ENCODE results near the gene CD74.

The CD74 gene

GRCh38 chr5:150406103-150406722 lies 6.5 kb downstream of the CD74 start:
- H3K56ac ChIP-seq (ENCODE audit: low read length) = no peak overlapping the region
- no peak overlapping the region for H4K5ac ChIP-seq (ENCODE audit: low read length)
- WGBS (ENCODE audit: extremely low coverage, insufficient coverage, low lambda C conversion rate) = no CpG with 5 or more reads among the region's 4 CpGs
- H3K4me3 ChIP-seq (ENCODE audit: low read length) = no peak overlapping the region
- H2AK5ac ChIP-seq (ENCODE audit: low read length) = no peak overlapping the region
- no peak overlapping the region for H3K27ac ChIP-seq (ENCODE audit: low read depth, low read length)
- H3K18ac ChIP-seq (ENCODE audit: low read length) = no peak overlapping the region
- H3K4ac ChIP-seq (ENCODE audit: low read depth, low read length) = no peak overlapping the region
- no peak overlapping the region for H2BK5ac ChIP-seq (ENCODE audit: low read length)
- H3K36me3 ChIP-seq (ENCODE audit: control insufficient read depth, insufficient read depth, low read length) = peaks cover 2% of the 10 kb centered on the region
- H2BK15ac ChIP-seq (replicated peaks; ENCODE audit: low read depth) = no peak overlapping the region
- no peak overlapping the region for H3K23ac ChIP-seq (ENCODE audit: low read length)
- no peaks in the 10 kb centered on the region for H3K79me1 ChIP-seq (ENCODE audit: low read length)
- no peaks in the 10 kb centered on the region for H3K27me3 ChIP-seq (ENCODE audit: insufficient read depth, low read length, poor library complexity)
- no peak overlapping the region for H4K8ac ChIP-seq (ENCODE audit: low read depth, low read length)
- H3K79me2 ChIP-seq (ENCODE audit: control insufficient read depth, insufficient read depth, low read length) = no peaks in the 10 kb centered on the region
- no peak overlapping the region for H2BK120ac ChIP-seq (ENCODE audit: low read depth, low read length)
- no peak for DNase-seq
- H3K4me2 ChIP-seq (ENCODE audit: low read length) = no peak overlapping the region
- peaks cover 3% of the 10 kb centered on the region for H3K4me1 ChIP-seq (ENCODE audit: control insufficient read depth, low read depth, low read length)
- no peak overlapping the region for H3K9ac ChIP-seq (ENCODE audit: low read length)

GRCh38 chr5:150404941-150405816 lies 7.5 kb downstream of the CD74 start:
- H2BK5ac ChIP-seq (ENCODE audit: low read length) = no peak overlapping the region
- H3K36me3 ChIP-seq (ENCODE audit: control insufficient read depth, insufficient read depth, low read length) = peaks cover 9% of the 10 kb centered on the region
- no peak overlapping the region for H2AK5ac ChIP-seq (ENCODE audit: low read length)
- DNase-seq = no peak
- H3K23ac ChIP-seq (ENCODE audit: low read length) = no peak overlapping the region
- peaks cover 2% of the 10 kb centered on the region for H3K4me1 ChIP-seq (ENCODE audit: control insufficient read depth, low read depth, low read length)
- H3K4me2 ChIP-seq (ENCODE audit: low read length) = no peak overlapping the region
- H3K4me3 ChIP-seq (ENCODE audit: low read length) = no peak overlapping the region
- no peak overlapping the region for H3K18ac ChIP-seq (ENCODE audit: low read length)
- no peak overlapping the region for H3K27ac ChIP-seq (ENCODE audit: low read depth, low read length)
- no peak overlapping the region for H3K4ac ChIP-seq (ENCODE audit: low read depth, low read length)
- H3K79me2 ChIP-seq (ENCODE audit: control insufficient read depth, insufficient read depth, low read length) = no peaks in the 10 kb centered on the region
- H3K9ac ChIP-seq (ENCODE audit: low read length) = no peak overlapping the region
- no peaks in the 10 kb centered on the region for H3K79me1 ChIP-seq (ENCODE audit: low read length)
- WGBS (ENCODE audit: extremely low coverage, insufficient coverage, low lambda C conversion rate) = no CpG with 5 or more reads among the region's 9 CpGs
- H4K5ac ChIP-seq (ENCODE audit: low read length) = no peak overlapping the region
- H3K27me3 ChIP-seq (ENCODE audit: insufficient read depth, low read length, poor library complexity) = no peaks in the 10 kb centered on the region
- no peak overlapping the region for H2BK15ac ChIP-seq (replicated peaks; ENCODE audit: low read depth)
- H3K56ac ChIP-seq (ENCODE audit: low read length) = no peak overlapping the region
- no peak overlapping the region for H4K8ac ChIP-seq (ENCODE audit: low read depth, low read length)
- H2BK120ac ChIP-seq (ENCODE audit: low read depth, low read length) = no peak overlapping the region

- Histone ChIP-seq H3K9ac (ENCODE audit: low read length) (no peak overlapping the region), H3K4me1 (ENCODE audit: control insufficient read depth, low read depth, low read length) (no peaks in the 10 kb centered on the region), H3K4ac (ENCODE audit: low read depth, low read length) (no peak overlapping the region), H3K4me2 (ENCODE audit: low read length) (no peak overlapping the region), H3K79me2 (ENCODE audit: control insufficient read depth, insufficient read depth, low read length) (no peaks in the 10 kb centered on the region), H3K36me3 (ENCODE audit: control insufficient read depth, insufficient read depth, low read length) (peaks cover 12% of the 10 kb centered on the region), H3K56ac (ENCODE audit: low read length) (no peak overlapping the region), H2AK5ac (ENCODE audit: low read length) (no peak overlapping the region), H2BK15ac (replicated peaks; ENCODE audit: low read depth) (no peak overlapping the region), H4K8ac (ENCODE audit: low read depth, low read length) (no peak overlapping the region), H3K18ac (ENCODE audit: low read length) (no peak overlapping the region), H4K5ac (ENCODE audit: low read length) (no peak overlapping the region), H3K27ac (ENCODE audit: low read depth, low read length) (no peak overlapping the region), H3K27me3 (ENCODE audit: insufficient read depth, low read length, poor library complexity) (no peaks in the 10 kb centered on the region), H3K79me1 (ENCODE audit: low read length) (no peaks in the 10 kb centered on the region), H3K4me3 (ENCODE audit: low read length) (no peak overlapping the region), H3K23ac (ENCODE audit: low read length) (no peak overlapping the region), H2BK5ac (ENCODE audit: low read length) (no peak overlapping the region), H2BK120ac (ENCODE audit: low read depth, low read length) (no peak overlapping the region)
- WGBS (ENCODE audit: extremely low coverage, insufficient coverage, low lambda C conversion rate) = no CpG with 5 or more reads among the region's 10 CpGs
- no peak for DNase-seq
Observed at GRCh38 chr5:150404535-150404934, 8.2 kb downstream of the CD74 start.

- Histone ChIP-seq H2AK5ac (ENCODE audit: low read length) (no peak overlapping the region), H3K23ac (ENCODE audit: low read length) (no peak overlapping the region), H3K79me1 (ENCODE audit: low read length) (no peaks in the 10 kb centered on the region), H3K79me2 (ENCODE audit: control insufficient read depth, insufficient read depth, low read length) (no peaks in the 10 kb centered on the region), H3K27me3 (ENCODE audit: insufficient read depth, low read length, poor library complexity) (no peaks in the 10 kb centered on the region), H3K4me3 (ENCODE audit: low read length) (no peak overlapping the region), H3K4me2 (ENCODE audit: low read length) (no peak overlapping the region), H3K4me1 (ENCODE audit: control insufficient read depth, low read depth, low read length) (no peaks in the 10 kb centered on the region), H3K4ac (ENCODE audit: low read depth, low read length) (no peak overlapping the region), H2BK120ac (ENCODE audit: low read depth, low read length) (no peak overlapping the region), H3K27ac (ENCODE audit: low read depth, low read length) (no peak overlapping the region), H2BK15ac (replicated peaks; ENCODE audit: low read depth) (no peak overlapping the region), H3K18ac (ENCODE audit: low read length) (no peak overlapping the region), H3K36me3 (ENCODE audit: control insufficient read depth, insufficient read depth, low read length) (peaks cover 16% of the 10 kb centered on the region), H4K8ac (ENCODE audit: low read depth, low read length) (no peak overlapping the region), H2BK5ac (ENCODE audit: low read length) (no peak overlapping the region), H4K5ac (ENCODE audit: low read length) (no peak overlapping the region), H3K9ac (ENCODE audit: low read length) (no peak overlapping the region), H3K56ac (ENCODE audit: low read length) (no peak overlapping the region)
- no peak for DNase-seq
- WGBS (ENCODE audit: extremely low coverage, insufficient coverage, low lambda C conversion rate) = no CpG with 5 or more reads among the region's 5 CpGs
Observed at GRCh38 chr5:150404121-150404520, 8.6 kb downstream of the CD74 start.

GRCh38 chr5:150402901-150403342 lies 9.8 kb downstream of the CD74 start:
- no peak for DNase-seq
- Histone ChIP-seq H3K79me2 (ENCODE audit: control insufficient read depth, insufficient read depth, low read length) (no peaks in the 10 kb centered on the region), H3K4ac (ENCODE audit: low read depth, low read length) (no peak overlapping the region), H4K8ac (ENCODE audit: low read depth, low read length) (no peak overlapping the region), H2BK15ac (replicated peaks; ENCODE audit: low read depth) (no peak overlapping the region), H2AK5ac (ENCODE audit: low read length) (no peak overlapping the region), H4K5ac (ENCODE audit: low read length) (no peak overlapping the region), H3K4me1 (ENCODE audit: control insufficient read depth, low read depth, low read length) (no peaks in the 10 kb centered on the region), H2BK120ac (ENCODE audit: low read depth, low read length) (no peak overlapping the region), H3K4me2 (ENCODE audit: low read length) (no peak overlapping the region), H3K56ac (ENCODE audit: low read length) (no peak overlapping the region), H3K18ac (ENCODE audit: low read length) (no peak overlapping the region), H3K36me3 (ENCODE audit: control insufficient read depth, insufficient read depth, low read length) (peaks cover 19% of the 10 kb centered on the region), H3K79me1 (ENCODE audit: low read length) (no peaks in the 10 kb centered on the region), H3K27me3 (ENCODE audit: insufficient read depth, low read length, poor library complexity) (no peaks in the 10 kb centered on the region), H3K23ac (ENCODE audit: low read length) (no peak overlapping the region), H3K4me3 (ENCODE audit: low read length) (no peak overlapping the region), H3K9ac (ENCODE audit: low read length) (no peak overlapping the region), H2BK5ac (ENCODE audit: low read length) (no peak overlapping the region), H3K27ac (ENCODE audit: low read depth, low read length) (no peak overlapping the region)
- no CpG with 5 or more reads among the region's 12 CpGs for WGBS (ENCODE audit: extremely low coverage, insufficient coverage, low lambda C conversion rate)

All from mesendoderm (in vitro differentiated cells).